Activated T-helper 9 cell treated with anti-CD3 and anti-CD28 coated beads, Interleukin-2, amount 50 U/mL, for 16 hours (primary cell): ENCODE measurements around the gene BDKRB1.
"Not testable (repeated sequence)": the region's sequence is repeated elsewhere in the genome, so short reads cannot be mapped to it uniquely, and the experiment has no call there.

Experiments used
- DNase-seq: peaks from one replicate; pipeline ENCODE4 v3.0.0-alpha.2; 2020; ENCODE audit warnings: low read depth

The BDKRB1 gene

DNA sequence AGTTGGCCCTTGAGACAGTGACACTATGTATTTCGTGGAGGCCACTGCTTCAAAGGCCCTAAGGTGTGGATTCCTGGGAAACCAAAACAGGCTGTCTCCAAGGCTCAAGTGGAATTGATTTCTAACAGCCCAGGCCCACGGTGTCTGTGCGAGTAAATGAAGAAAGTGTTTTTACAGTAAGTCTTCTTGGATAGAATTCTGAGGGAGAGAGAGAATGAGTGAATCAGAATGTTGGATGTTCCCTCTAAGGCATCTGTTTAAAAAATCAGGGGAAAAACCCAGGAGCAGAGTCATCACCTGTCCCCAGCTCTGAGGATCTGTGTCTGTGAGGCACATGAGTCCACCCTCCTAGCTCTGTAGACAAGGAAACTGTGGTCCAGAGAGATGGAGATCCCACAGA is 22.3 kb upstream of the BDKRB1 start:
- no peak for DNase-seq

DNA sequence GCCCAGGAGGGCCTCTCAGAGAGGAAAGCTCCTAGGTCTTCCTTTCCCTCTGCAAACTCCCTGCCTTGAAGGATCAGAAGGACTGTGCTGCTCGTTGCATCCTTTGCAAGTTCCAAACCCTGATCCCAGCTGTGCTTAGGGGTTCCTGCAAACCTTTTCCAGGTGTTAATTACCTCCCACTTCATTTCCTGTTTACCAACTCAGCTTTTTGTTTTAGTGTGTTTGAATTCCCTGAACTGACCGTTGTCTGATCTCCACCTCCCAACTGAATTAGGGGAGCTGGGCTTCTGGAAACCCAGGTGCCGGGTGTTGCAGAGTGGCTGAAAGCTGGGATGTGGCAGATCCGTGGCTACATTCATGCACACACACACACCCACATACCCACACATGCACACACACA is 20.6 kb upstream of the BDKRB1 start:
- no peak for DNase-seq

GRCh38 chr14:96237641-96238040 is 18.4 kb upstream of the BDKRB1 start:
- no peak for DNase-seq

DNA sequence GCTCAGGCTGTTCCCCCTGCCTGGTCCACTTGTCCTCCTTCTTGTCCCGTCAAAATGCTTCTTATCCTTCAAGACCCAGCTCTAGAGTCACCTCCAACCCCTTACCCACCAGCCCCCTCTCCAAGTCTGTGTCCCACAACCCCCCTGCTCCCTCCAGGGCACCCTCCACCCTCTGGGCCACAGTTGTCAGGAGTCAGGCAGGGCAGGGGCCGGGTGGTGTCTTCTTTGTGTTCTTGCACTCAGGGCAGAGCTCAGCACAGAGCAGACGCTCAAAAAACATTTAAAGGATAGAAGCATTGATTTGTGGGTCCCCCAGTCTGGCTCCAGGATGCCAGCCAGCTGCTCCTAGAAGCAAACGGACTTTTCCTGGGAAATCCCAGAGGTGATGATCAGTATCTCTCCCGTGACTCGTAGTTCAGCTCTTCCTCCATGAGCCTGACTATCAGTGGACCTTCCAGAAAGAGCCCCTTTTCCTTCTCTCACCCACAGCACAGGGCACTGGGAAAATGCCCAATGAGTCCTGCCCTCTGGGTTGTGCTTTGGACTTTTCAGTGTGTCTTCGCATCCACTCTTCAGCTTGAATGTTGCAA is 17.2 kb upstream of the BDKRB1 start:
- DNase-seq = no peak

DNA sequence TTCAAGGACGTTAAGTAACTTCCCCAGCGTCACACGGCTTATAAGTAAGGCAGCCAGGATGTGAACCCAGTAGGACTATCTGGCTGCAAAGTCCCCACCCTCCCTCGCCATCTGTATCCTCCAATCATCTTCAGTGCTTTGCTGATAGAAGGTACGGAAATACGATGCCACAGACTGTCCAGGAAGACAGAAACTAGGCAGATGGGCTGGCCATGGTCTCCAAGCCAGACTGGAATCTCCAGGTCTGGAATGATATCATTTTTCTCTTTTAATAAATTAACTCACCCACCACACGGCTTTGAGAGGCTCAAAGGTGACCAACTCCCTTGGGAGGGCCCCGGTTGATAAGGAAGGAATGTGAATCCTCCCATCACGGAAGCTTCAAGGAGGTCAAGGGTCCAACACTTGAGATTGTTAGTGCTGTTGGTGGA is 16.3 kb upstream of the BDKRB1 start:
- DNase-seq = no peak

DNA sequence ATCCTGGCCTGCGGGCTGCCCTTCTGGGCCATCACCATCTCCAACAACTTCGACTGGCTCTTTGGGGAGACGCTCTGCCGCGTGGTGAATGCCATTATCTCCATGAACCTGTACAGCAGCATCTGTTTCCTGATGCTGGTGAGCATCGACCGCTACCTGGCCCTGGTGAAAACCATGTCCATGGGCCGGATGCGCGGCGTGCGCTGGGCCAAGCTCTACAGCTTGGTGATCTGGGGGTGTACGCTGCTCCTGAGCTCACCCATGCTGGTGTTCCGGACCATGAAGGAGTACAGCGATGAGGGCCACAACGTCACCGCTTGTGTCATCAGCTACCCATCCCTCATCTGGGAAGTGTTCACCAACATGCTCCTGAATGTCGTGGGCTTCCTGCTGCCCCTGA is 15.4 kb upstream of the BDKRB1 start:
- no peak for DNase-seq

DNA sequence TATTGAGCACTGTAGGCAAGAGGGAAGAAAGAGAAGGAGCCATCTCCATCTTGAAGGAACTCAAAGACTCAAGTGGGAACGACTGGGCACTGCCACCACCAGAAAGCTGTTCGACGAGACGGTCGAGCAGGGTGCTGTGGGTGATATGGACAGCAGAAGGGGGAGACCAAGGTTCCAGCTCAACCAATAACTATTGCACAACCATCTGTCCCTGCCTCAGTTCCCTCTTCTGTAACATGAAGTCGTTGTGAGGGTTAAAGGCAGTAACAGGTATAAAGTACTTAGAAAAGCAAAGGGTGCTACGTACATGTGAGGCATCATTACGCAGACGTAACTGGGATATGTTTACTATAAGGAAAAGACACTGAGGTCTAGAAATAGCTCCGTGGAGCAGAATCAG is 13.9 kb upstream of the BDKRB1 start:
- DNase-seq = no peak

GRCh38 chr14:96243785-96244184 is 12.2 kb upstream of the BDKRB1 start:
- no peak for DNase-seq

DNA sequence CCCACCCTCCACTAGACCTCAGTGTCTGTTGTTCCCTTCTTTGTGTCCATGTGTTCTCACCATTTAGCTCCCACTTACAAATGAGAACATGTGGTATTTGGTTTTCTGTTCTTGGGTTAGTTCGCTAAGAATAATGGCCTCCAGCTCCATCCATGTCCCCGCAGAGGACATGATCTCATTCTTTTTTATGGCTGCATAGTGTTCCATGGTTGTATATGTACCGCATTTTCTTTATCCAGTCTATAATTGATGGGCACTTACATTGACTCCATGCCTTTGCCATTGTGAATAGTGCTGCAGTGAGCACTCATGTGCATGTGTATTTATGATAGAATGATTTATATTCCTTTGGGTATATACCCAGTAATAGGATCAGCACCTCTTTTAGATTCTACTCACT is 10.9 kb upstream of the BDKRB1 start:
- DNase-seq = not testable (repeated sequence)

GRCh38 chr14:96245710-96246538 is 10.1 kb upstream of the BDKRB1 start:
- DNase-seq = no peak

GRCh38 chr14:96246539-96246847 is 9.5 kb upstream of the BDKRB1 start:
- DNase-seq = no peak

DNA sequence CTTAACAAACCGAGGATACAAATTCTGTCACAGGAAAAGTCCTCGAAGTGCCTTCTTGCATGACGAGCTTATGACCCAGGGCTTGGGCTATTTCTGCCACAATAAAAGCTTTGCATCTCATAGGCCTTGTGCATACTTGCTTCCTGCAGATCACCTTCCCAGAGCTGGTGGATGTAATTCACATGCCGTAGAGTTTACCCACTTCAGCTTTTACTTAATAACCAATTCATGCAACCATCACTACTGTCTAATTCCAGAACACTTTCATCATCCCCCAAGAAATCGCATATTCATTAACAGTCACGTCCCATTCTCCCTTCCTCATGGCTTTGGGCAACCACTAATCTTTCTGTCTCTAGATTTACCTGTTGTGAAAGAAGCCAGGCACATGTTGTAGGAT is 9.0 kb upstream of the BDKRB1 start:
- no peak for DNase-seq

GRCh38 chr14:96249029-96249428 is 7.0 kb upstream of the BDKRB1 start:
- no peak for DNase-seq

DNA sequence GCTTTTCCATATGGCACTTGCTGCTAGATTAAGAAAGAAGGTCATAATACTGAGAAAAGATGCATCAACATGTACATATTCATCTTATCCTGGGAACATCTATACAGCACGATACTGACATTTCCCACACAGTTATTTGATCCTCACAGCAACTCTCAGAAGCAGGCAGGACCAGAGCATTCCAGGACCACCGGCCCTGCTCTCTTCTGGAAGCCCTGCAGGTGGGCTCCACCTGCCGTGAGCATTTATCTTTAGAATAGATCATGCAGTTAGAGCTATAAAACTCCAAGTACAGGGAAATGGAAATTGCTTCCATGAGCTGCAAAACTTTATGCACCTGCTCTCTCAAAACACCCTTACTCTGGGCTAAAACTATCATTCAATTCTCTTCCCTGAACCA is 5.5 kb upstream of the BDKRB1 start:
- no peak for DNase-seq

DNA sequence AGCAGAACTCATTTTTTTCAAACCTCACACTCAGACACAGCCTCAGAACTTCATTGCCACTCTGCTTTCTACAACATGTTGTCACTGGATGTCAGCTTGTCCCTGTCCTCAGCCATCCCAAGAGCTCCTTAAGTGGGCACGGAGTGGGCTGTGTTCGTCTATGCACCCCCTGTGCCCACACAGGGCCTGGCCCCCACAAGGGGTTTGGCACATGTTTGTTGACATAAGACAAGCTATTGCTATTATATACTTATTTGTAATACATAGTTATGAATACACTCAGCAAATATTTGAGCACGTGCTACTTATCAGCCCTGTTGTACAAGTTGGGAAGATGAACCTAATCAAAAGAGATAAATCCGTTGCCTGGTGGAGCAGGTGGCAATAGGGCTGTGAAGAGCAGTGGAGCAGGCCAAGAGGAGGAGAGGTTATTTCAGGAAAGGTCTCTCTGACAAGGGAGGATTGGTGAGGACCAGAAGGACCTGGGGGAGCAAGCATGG is 4.3 kb upstream of the BDKRB1 start:
- DNase-seq = no peak

DNA sequence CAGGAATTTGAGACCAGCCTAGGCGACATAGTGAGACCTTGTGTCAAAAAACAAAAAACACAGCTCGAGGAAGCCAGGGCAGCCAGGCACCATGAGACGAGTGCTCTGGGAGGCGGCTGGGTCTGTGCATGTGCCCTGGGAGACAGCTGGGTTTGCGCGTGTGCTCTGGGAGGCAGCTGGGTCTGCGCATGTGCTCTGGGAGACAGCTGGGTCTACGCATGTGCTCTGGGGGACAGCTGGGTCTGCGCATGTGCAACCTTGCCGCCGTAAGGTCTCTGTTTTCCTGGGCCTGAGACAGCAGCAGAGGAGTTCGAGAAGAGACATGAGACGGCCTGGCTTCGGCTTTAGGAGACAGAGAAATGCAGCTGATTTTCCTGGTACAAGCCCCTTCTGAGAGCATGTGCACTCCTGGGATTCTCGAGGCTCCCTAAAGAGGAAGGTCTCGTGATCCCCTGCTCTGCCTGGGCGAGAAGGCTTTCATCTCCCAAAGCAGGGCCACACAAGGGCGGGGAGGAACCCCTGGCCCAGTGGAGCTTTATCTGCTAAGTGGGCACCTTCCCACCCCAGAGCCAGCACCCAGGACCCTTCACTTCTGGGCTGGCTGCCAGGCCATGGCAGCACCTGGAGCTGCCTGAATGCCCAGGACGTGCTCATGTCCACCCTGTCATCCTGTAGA is 3.5 kb upstream of the BDKRB1 start:
- DNase-seq = no peak

- no peak for DNase-seq
Measured at GRCh38 chr14:96252999-96253539, 2.9 kb upstream of the BDKRB1 start.

- no peak for DNase-seq
Measured at GRCh38 chr14:96254687-96255086, 1.3 kb upstream of the BDKRB1 start.

DNA sequence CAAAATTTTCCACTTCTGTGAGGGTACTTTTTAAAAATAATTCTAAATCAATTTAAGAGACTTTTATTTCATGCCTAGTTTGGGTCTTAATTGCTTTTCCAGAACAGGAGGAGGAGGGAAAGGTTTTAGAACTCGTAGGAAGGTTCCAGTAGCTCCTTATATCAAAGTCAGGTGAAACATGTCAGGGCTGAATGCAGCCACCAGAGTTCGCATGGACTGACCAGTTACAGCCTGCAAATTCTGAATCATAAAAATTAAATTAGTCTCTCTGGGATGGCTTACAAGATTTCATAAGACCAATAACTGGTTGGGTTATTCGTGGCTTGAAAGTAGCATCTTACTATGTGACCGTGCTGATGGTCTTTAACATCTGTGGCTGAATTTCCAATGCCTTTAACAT is 397 bp downstream of the BDKRB1 start:
- no peak for DNase-seq

GRCh38 chr14:96257056-96257455 is 1.0 kb downstream of the BDKRB1 start:
- no peak for DNase-seq

GRCh38 chr14:96257900-96258299 is 1.9 kb downstream of the BDKRB1 start:
- DNase-seq = no peak

- DNase-seq = no peak
Measured at GRCh38 chr14:96260341-96260821, 4.4 kb downstream of the BDKRB1 start.

DNA sequence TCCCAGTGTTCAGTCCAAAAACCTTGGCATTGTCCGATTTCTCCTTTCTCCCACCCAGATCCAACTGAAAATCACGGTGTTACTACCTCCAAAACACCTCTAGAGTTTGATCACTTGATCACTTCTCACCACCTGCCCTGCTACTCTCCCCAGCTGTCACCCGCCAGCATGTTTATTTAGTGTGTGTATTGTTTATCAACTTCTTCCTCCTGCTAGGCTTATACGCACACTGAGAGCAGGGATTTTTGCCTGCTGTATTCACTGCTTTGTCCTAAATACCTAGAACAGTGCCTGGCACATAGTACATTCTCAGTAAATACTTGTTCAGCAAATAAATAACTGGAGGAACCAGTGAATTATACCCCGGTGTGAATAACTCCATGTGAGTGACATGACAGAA is 5.0 kb downstream of the BDKRB1 start:
- no peak for DNase-seq
